Kidney (tissue), 14 donors: ENCODE data around the gene UTS2B. TPM values are rescaled to one million over a fixed set of nuclear protein-coding genes. Genes with fewer than 3 reads are reported as not detected.

Experiments used
- DNase-seq, 5 donors: peaks; one replicate each; pipeline ENCODE4 v3.0.0-alpha.2; 2013 to 2020
- FAIRE-seq: peaks from 2 replicates; lab custom pipeline; 2012; peaks lifted over from hg19 to GRCh38; lab: Jason Lieb, UNC
- H3K27ac ChIP-seq, 2 donors: one replicate each; pipeline ENCODE4 v1.7.0; 2013; ENCODE audit warnings: low read depth in 2 of 2, low read length in 2 of 2, inconsistent platforms in 1 of 2
- H3K27me3 ChIP-seq: one replicate; pipeline ENCODE4 v1.7.1; 2013; ENCODE audit warnings: low read length, inconsistent platforms; ENCODE audit not compliant: control insufficient read depth, insufficient read depth
- H3K36me3 ChIP-seq, 3 donors: one replicate each; pipeline versions ENCODE4 v1.7.0 to v1.7.1; 2013; ENCODE audit warnings: low read length in 3 of 3, control low read depth in 1 of 3, inconsistent platforms in 1 of 3; ENCODE audit not compliant: insufficient read depth in 3 of 3, control insufficient read depth in 2 of 3
- H3K4me1 ChIP-seq, 3 donors: one replicate each; pipeline versions ENCODE4 v1.7.0 to v1.7.1; 2013; ENCODE audit warnings: low read length in 3 of 3, inconsistent platforms in 1 of 3, low read depth in 1 of 3; ENCODE audit not compliant: control insufficient read depth in 2 of 3, insufficient read depth in 2 of 3
- H3K4me3 ChIP-seq, 3 donors: one replicate each; pipeline versions ENCODE4 v1.7.0 to v1.8.1; 2013; ENCODE audit warnings: low read length in 3 of 3, control low read depth in 1 of 3, inconsistent platforms in 1 of 3
- H3K9ac ChIP-seq, 3 donors: one replicate each; pipeline versions ENCODE4 v1.7.0 to v1.7.1; 2013; ENCODE audit warnings: low read length in 3 of 3, control low read depth in 1 of 3, inconsistent platforms in 1 of 3
- H3K9me3 ChIP-seq, 3 donors: one replicate each; pipeline versions ENCODE4 v1.7.0 to v1.7.1; 2013; ENCODE audit warnings: low read length in 3 of 3, control low read depth in 1 of 3, inconsistent platforms in 1 of 3; ENCODE audit not compliant: control insufficient read depth in 2 of 3, insufficient read depth in 1 of 3
- intact Hi-C: fragments of 100-400 bp; cut with DNase I; formaldehyde crosslinking; loops from one replicate; pipeline ENCODE4 v1.11.1; 2022
- polyA plus RNA-seq: library from polyadenylated mRNA; stranded (reverse); fragments of 350-450 nt; fragmentation: Illumina TruSeq; extraction: RNeasy Lipid Tissue Mini Kit (QIAGEN cat#74804); gene quantifications from one replicate; pipeline ENCODE4 v1.2.3, GENCODE V29; 2014; ENCODE audit warnings: low read depth, low replicate concordance; ENCODE audit not compliant: insufficient read depth
- total RNA-seq: library from RNA; stranded (reverse); fragmentation: NEBNext Ultra II Directional; extraction: Animal tissue kit (Norgen Biotek cat#: 25700); gene quantifications from one replicate; pipeline ENCODE4 v1.2.1, GENCODE V29; 2021
- TF ChIP-seq, protein P1 (sequence below): IDR thresholded peaks from 3 replicates; pipeline ENCODE4 v1.5.1; 2012; ENCODE audit warnings: mild to moderate bottlenecking, moderate library complexity, borderline replicate concordance; ENCODE audit not compliant: insufficient read depth; ENCODE audit errors: extremely low read depth
- donor health status: control.
- donor health status: control.
- donor health status: control.
- donor health status: control.
- donor health status: control.
- donor health status: DM: yes; HTN: yes; CAD: no.
- donor health status: Normal renal cell carcinoma (clear cell type).

UTS2B gene
- total and polyA plus RNA-seq, 2 donors from 2014 or later: 0.41 TPM; not detected in 1

DNA sequence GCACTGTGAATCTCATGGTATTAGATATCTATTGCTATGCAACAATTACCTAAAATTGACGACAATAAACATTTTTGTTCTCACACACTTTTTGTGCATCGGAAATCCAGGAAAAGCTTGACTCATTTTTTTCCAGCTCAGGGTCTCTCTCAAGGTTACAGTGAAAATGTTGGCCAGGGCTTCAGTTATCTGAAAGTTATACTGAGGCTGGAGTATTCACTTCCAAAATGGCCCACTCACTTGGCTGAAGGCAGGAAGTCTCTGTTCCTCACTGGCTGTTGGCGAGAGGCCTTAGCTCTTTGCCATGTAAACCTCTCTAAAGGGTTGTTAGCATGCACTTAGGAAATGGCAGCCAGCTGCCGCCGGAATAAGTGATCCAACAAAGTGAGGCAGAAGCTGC, 89.8 kb downstream of the UTS2B start:
- no peaks in the 10 kb centered on the region for H3K36me3 ChIP-seq
- H3K27me3 ChIP-seq: no peaks in the 10 kb centered on the region
- intact Hi-C loops: no loop called here
- FAIRE-seq: no peak
- H3K4me3 ChIP-seq: no peak overlapping the region
- no peak for DNase-seq
- no peak overlapping the region for H3K9ac ChIP-seq
- no peaks in the 10 kb centered on the region for H3K9me3 ChIP-seq
- TF ChIP-seq, protein P1, sequence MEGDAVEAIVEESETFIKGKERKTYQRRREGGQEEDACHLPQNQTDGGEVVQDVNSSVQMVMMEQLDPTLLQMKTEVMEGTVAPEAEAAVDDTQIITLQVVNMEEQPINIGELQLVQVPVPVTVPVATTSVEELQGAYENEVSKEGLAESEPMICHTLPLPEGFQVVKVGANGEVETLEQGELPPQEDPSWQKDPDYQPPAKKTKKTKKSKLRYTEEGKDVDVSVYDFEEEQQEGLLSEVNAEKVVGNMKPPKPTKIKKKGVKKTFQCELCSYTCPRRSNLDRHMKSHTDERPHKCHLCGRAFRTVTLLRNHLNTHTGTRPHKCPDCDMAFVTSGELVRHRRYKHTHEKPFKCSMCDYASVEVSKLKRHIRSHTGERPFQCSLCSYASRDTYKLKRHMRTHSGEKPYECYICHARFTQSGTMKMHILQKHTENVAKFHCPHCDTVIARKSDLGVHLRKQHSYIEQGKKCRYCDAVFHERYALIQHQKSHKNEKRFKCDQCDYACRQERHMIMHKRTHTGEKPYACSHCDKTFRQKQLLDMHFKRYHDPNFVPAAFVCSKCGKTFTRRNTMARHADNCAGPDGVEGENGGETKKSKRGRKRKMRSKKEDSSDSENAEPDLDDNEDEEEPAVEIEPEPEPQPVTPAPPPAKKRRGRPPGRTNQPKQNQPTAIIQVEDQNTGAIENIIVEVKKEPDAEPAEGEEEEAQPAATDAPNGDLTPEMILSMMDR: no peak
- no peaks in the 10 kb centered on the region for H3K4me1 ChIP-seq
- H3K27ac ChIP-seq: no peak overlapping the region

DNA sequence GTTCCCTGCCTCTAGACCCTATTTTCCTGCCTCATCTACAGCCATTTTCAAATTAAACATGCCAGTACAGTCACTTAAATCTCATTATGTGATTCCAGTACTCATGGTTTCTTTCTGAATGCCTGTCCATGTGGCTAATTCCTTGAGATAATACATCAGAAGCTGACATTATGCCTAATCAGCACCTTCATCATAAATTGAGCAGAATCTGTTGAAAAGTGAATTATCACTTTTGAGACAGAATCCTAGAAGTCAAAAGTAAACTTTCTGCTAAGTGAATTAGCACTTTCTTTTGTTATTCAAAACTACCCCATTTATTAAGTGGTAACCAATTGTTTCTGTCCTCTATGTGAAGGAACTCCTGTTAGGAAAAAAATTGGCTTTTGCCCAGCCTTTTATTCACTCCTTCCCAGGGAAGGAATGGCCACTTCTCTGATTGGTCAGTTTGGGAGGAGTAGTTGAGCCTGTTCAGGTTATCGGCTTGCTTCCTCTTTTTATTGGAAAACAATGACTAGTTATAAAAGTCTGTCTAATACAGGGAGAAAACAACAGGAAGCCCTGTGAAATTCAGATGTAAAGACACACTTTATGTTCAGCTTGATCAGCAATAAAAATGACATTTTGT, 90.8 kb downstream of the UTS2B start:
- no peak overlapping the region for H3K9ac ChIP-seq
- no peak overlapping the region for H3K27ac ChIP-seq
- H3K9me3 ChIP-seq: no peaks in the 10 kb centered on the region
- DNase-seq: no peak
- no peak overlapping the region for H3K4me3 ChIP-seq
- H3K36me3 ChIP-seq: no peaks in the 10 kb centered on the region
- TF ChIP-seq, protein P1: no peak
- H3K4me1 ChIP-seq: no peaks in the 10 kb centered on the region
- intact Hi-C loops: loop anchor here (10.0 kb wide), 1 partner anchor 145 kb away; no protein-coding TSS in a partner anchor
- H3K27me3 ChIP-seq: no peaks in the 10 kb centered on the region
- FAIRE-seq: no peak

DNA sequence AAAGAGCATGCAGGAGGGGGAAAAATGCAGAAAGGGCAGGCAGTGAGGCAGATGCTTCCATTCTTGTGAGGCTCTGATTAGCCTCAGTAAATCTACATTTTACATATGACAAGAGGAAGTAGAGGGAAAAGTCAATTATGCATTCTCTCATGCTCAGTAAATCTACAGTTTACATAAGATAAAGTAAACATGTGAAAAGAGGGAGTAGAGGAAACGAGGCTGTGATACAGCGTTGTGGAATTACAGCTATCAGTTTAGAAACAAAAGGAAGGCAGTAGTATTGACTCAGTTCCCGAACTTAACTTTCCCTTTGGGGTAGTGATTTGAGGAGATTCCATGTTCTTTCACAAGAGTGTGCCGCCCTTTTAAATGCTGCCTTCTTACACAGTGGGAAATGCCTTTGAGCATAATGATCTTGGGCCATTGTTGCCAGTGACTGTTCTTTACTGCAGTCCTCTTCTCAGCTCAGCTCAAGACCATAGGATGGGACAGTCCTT, 92.0 kb downstream of the UTS2B start:
- H3K9ac ChIP-seq: no peak overlapping the region
- H3K9me3 ChIP-seq: no peaks in the 10 kb centered on the region
- FAIRE-seq (no peak), DNase-seq (no peak)
- H3K4me3 ChIP-seq: no peak overlapping the region
- no peak overlapping the region for H3K27ac ChIP-seq
- intact Hi-C loops: loop anchor here (10.0 kb wide), 1 partner anchor 146 kb away; no protein-coding TSS in a partner anchor
- no peaks in the 10 kb centered on the region for H3K27me3 ChIP-seq
- no peaks in the 10 kb centered on the region for H3K4me1 ChIP-seq
- TF ChIP-seq, protein P1: no peak
- no peaks in the 10 kb centered on the region for H3K36me3 ChIP-seq
